Measurements from ENCODE around the gene FAAH2. TPM values are rescaled to one million over a fixed set of nuclear protein-coding genes. Genes with fewer than 3 reads are reported as not detected.
"Not testable (repeated sequence)": the region's sequence is repeated elsewhere in the genome, so short reads cannot be mapped to it uniquely, and the experiment has no call there.

Gene FAAH2
- 9.4 TPM for total RNA-seq

GRCh38 chrX:57286507-57287251 lies at the start of gene FAAH2:
TSS of gene FAAH2 (plus strand) at chrX:57286706. CDS start at chrX:57286826, 120 bp downstream.
- peak; percentile 81 for DNase-seq (ENCODE audit: low spot score)
- ATAC-seq, result peak; percentile 92

GRCh38 chrX:57241967-57242366 lies 44.5 kb upstream of the FAAH2 start:
- no peak for ATAC-seq
- no peak for DNase-seq (ENCODE audit: low spot score)

GRCh38 chrX:57251965-57252364 lies 34.5 kb upstream of the FAAH2 start:
- ATAC-seq (no peak), DNase-seq (ENCODE audit: low spot score) (no peak)

- DNase-seq (ENCODE audit: low spot score), result no peak
- no peak for ATAC-seq
These were observed 21.4 kb upstream of the FAAH2 start for GRCh38 chrX:57265126-57265525.

GRCh38 chrX:57266275-57266674 lies 20.2 kb upstream of the FAAH2 start:
- DNase-seq (ENCODE audit: low spot score) (no peak), ATAC-seq (no peak)

GRCh38 chrX:57266871-57267270 lies 19.6 kb upstream of the FAAH2 start:
- no peak for ATAC-seq
- no peak for DNase-seq (ENCODE audit: low spot score)

- ATAC-seq (no peak), DNase-seq (ENCODE audit: low spot score) (no peak)
These were observed 19.2 kb upstream of the FAAH2 start for GRCh38 chrX:57267308-57267707.

GRCh38 chrX:57270980-57271379 lies 15.5 kb upstream of the FAAH2 start:
- no peak for ATAC-seq

GRCh38 chrX:57282568-57282967 lies 3.9 kb upstream of the FAAH2 start:
- peak; percentile 45 for ATAC-seq
- DNase-seq (ENCODE audit: low spot score), result no peak

More at GRCh38 chrX:57270980-57271379, 15.5 kb upstream of the FAAH2 start:
- no peak for DNase-seq (ENCODE audit: low spot score)

- DNase-seq (ENCODE audit: low spot score) (no peak), ATAC-seq (no peak)
These were observed 1.5 kb upstream of the FAAH2 start for GRCh38 chrX:57285001-57285400.

- ATAC-seq (no peak), DNase-seq (ENCODE audit: low spot score) (no peak)
These were observed 2.6 kb downstream of the FAAH2 start for GRCh38 chrX:57289089-57289488.

- no peak for ATAC-seq
These were observed 8.5 kb downstream of the FAAH2 start for GRCh38 chrX:57294961-57295360.

GRCh38 chrX:57295679-57296078 lies 9.2 kb downstream of the FAAH2 start:
- not testable (repeated sequence) for DNase-seq (ENCODE audit: low spot score); ATAC-seq

More at GRCh38 chrX:57294961-57295360, 8.5 kb downstream of the FAAH2 start:
- no peak for DNase-seq (ENCODE audit: low spot score)

GRCh38 chrX:57313583-57314215 lies 27.2 kb downstream of the FAAH2 start:
- DNase-seq (ENCODE audit: low spot score) (no peak), ATAC-seq (no peak)

GRCh38 chrX:57329008-57329407 lies 42.5 kb downstream of the FAAH2 start:
- ATAC-seq (peak; percentile 58), DNase-seq (ENCODE audit: low spot score) (no peak)

- DNase-seq (ENCODE audit: low spot score); ATAC-seq: not testable (repeated sequence)
These were observed 49.3 kb downstream of the FAAH2 start for GRCh38 chrX:57335790-57336189.

GRCh38 chrX:57353472-57354132 lies 67.1 kb downstream of the FAAH2 start:
- ATAC-seq, result no peak

GRCh38 chrX:57364145-57364544 lies 77.6 kb downstream of the FAAH2 start:
- DNase-seq (ENCODE audit: low spot score) (no peak), ATAC-seq (no peak)

More at GRCh38 chrX:57353472-57354132, 67.1 kb downstream of the FAAH2 start:
- DNase-seq (ENCODE audit: low spot score), result no peak

GRCh38 chrX:57366430-57366829 lies 79.9 kb downstream of the FAAH2 start:
- no peak for ATAC-seq
- DNase-seq (ENCODE audit: low spot score), result no peak

- ATAC-seq (no peak), DNase-seq (ENCODE audit: low spot score) (no peak)
These were observed 81.1 kb downstream of the FAAH2 start for GRCh38 chrX:57367649-57368048.

- ATAC-seq, result no peak
- no peak for DNase-seq (ENCODE audit: low spot score)
These were observed 81.7 kb downstream of the FAAH2 start for GRCh38 chrX:57368158-57368557.

- DNase-seq (ENCODE audit: low spot score) (no peak), ATAC-seq (no peak)
These were observed 92.8 kb downstream of the FAAH2 start for GRCh38 chrX:57379296-57379695.
